ENCODE results near the gene RPS4Y2. TPM values are rescaled to one million over a fixed set of nuclear protein-coding genes. Genes with fewer than 3 reads are reported as not detected.

The RPS4Y2 gene
- total RNA-seq, result not detected

DNA sequence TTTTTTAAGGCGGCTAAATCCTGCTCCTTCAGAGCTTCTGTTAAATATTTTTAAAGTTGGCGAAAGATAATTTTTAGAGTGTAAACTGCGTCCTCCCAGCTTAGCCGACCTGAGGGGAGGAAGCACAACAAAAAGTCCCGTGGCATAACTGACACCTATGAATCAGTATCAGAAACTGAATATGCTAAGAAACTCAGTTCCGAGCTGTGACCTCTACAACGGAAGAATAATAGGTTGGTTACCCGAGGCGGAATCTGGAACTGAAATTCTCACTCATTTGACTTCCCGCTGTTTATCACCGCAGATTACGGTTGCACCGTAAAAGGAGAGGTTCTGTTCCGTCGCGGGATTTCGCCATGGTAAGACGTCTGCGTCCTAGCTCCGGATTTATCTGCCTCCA is at the start of gene RPS4Y2:
TSS of gene RPS4Y2 (plus strand) at position 301 of the 400 bp plus-strand sequence. CDS start at position 357, 56 bp downstream.
- ATAC-seq (replicated peaks in 6 of 8), result no peak
- H3K27ac ChIP-seq, result no peak within 1 kb of the TSS
- 0 to 100% (median 61%) methylated on average over 1 to 6 of the region's 20 CpGs; no CpG with 5 or more reads in 4 of the 10 experiments for WGBS, 10 experiments
- in situ Hi-C loops (cut with MboI; ENCODE audit: low pct_unique_long_range_greater_than_20kb in 2 of 9, low sequenced_read_pairs in 9 of 9, unreplicated experiment in 9 of 9), result no loop called here
- H3K4me3 ChIP-seq, result no peak within 1 kb of the TSS
- H3K4me1 ChIP-seq (replicated peaks in 1 of 2), result no peaks in the 10 kb centered on the region

- in situ Hi-C loops (cut with MboI; ENCODE audit: low pct_unique_long_range_greater_than_20kb in 2 of 9, low sequenced_read_pairs in 9 of 9, unreplicated experiment in 9 of 9), result no loop called here
- no peak overlapping the region for H3K27ac ChIP-seq
- WGBS, 10 experiments, result 40 to 80% methylated on average over 1 to 2 of the region's 4 CpGs; no CpG with 5 or more reads in 8 of the 10 experiments
These were observed 41.5 kb upstream of the RPS4Y2 start for GRCh38 chrY:20714391-20714790.

GRCh38 chrY:20726184-20726907 is 29.6 kb upstream of the RPS4Y2 start:
- in situ Hi-C loops (cut with MboI; ENCODE audit: low pct_unique_long_range_greater_than_20kb in 2 of 9, low sequenced_read_pairs in 9 of 9, unreplicated experiment in 9 of 9), result no loop called here
- Histone ChIP-seq H3K4me1 (replicated peaks in 1 of 2) (no peaks in the 10 kb centered on the region), H3K27ac (no peak overlapping the region), H3K4me3 (no peak overlapping the region)
- 0 to 60% (median 13%) methylated on average over 1 to 3 of the region's 11 CpGs; no CpG with 5 or more reads in 7 of the 10 experiments for WGBS, 10 experiments
- no peak for ATAC-seq (replicated peaks in 6 of 8)

More at GRCh38 chrY:20714391-20714790, 41.5 kb upstream of the RPS4Y2 start:
- no peak overlapping the region for H3K4me3 ChIP-seq
- H3K4me1 ChIP-seq (replicated peaks in 1 of 2), result no peaks in the 10 kb centered on the region
- no peak for ATAC-seq (replicated peaks in 6 of 8)

GRCh38 chrY:20735200-20735599 is 20.7 kb upstream of the RPS4Y2 start:
- no peak for ATAC-seq (replicated peaks in 6 of 8)
- Histone ChIP-seq H3K27ac (no peak overlapping the region), H3K4me3 (no peak overlapping the region), H3K4me1 (replicated peaks in 1 of 2) (no peaks in the 10 kb centered on the region)
- WGBS, 10 experiments, result no CpG with 5 or more reads among the region's 1 CpG
- in situ Hi-C loops (cut with MboI; ENCODE audit: low pct_unique_long_range_greater_than_20kb in 2 of 9, low sequenced_read_pairs in 9 of 9, unreplicated experiment in 9 of 9), result no loop called here

DNA sequence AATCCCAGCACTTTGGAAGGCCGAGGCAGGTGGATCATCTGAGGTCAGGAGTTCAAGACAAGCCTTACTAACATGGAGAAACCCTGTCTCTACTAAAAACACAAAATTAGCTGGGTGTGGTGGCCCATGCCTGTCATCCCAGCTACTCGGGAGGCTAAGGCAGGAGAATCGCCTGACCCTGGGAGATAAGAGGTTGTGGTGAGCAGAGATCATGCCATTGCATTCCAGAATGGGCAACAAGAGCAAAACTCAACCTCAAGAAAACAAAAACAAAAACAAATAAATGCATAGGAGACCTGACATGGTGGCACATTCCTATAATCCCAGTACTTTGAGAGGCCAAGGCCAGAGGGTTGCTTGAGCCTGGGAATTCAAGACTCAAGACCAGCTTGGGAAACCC is 16.1 kb upstream of the RPS4Y2 start:
- no peaks in the 10 kb centered on the region for H3K4me1 ChIP-seq (replicated peaks in 1 of 2)
- H3K27ac ChIP-seq, result no peak overlapping the region
- 0 to 50% methylated on average over 1 of the region's 3 CpGs; no CpG with 5 or more reads in 8 of the 10 experiments for WGBS, 10 experiments
- H3K4me3 ChIP-seq, result no peak overlapping the region
- no peak for ATAC-seq (replicated peaks in 6 of 8)
- in situ Hi-C loops (cut with MboI; ENCODE audit: low pct_unique_long_range_greater_than_20kb in 2 of 9, low sequenced_read_pairs in 9 of 9, unreplicated experiment in 9 of 9), result no loop called here

DNA sequence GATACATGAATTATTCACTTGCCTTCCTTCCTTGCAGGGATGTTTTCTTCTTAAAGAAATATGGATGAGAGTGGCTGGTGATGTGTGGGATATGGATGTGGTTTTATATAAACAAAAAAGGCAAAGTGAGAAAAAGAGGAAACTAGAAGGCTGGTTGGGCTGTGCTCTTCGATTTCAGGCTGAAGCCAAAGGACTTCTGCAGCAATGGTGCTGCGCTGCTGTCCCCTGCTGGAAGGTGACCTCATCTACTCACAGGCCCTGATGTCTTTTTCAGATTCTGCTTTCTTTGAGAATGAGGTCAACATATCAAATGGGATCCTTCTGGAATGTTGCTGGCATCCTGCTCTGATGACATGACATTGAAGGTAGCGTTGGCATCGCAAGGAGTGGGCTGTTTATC is 15.3 kb upstream of the RPS4Y2 start:
- in situ Hi-C loops (cut with MboI; ENCODE audit: low pct_unique_long_range_greater_than_20kb in 2 of 9, low sequenced_read_pairs in 9 of 9, unreplicated experiment in 9 of 9), result no loop called here
- no peak overlapping the region for H3K27ac ChIP-seq
- H3K4me3 ChIP-seq, result no peak overlapping the region
- peak in 1 of 8 experiments; percentile 32 for ATAC-seq (replicated peaks in 6 of 8)
- no peaks in the 10 kb centered on the region for H3K4me1 ChIP-seq (replicated peaks in 1 of 2)
- WGBS, 10 experiments, result 100% methylated on average over 2 of the region's 4 CpGs; no CpG with 5 or more reads in 9 of the 10 experiments

DNA sequence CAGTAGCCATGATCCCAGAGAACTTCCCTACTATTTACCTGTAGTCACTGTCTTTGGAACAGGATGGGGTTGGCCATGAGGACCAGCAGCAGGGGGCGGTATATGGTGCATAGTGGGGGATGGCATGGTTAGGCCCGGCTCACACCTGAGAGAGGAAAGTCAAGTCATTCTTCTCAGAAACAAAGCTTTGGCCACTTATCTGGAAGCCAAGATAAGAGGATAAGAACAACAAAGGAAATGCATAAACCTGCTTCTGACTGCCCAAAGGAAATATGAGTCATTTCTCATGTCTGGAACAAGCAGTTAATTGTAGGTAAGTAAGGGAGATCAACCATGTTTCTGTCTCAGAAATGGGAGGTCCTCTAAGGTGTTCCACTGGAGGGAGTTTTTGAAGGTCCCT is 10.8 kb upstream of the RPS4Y2 start:
- no peaks in the 10 kb centered on the region for H3K4me1 ChIP-seq (replicated peaks in 1 of 2)
- in situ Hi-C loops (cut with MboI; ENCODE audit: low pct_unique_long_range_greater_than_20kb in 2 of 9, low sequenced_read_pairs in 9 of 9, unreplicated experiment in 9 of 9), result no loop called here
- H3K27ac ChIP-seq, result no peak overlapping the region
- no CpG with 5 or more reads among the region's 2 CpGs for WGBS, 10 experiments
- no peak overlapping the region for H3K4me3 ChIP-seq
- no peak for ATAC-seq (replicated peaks in 6 of 8)

DNA sequence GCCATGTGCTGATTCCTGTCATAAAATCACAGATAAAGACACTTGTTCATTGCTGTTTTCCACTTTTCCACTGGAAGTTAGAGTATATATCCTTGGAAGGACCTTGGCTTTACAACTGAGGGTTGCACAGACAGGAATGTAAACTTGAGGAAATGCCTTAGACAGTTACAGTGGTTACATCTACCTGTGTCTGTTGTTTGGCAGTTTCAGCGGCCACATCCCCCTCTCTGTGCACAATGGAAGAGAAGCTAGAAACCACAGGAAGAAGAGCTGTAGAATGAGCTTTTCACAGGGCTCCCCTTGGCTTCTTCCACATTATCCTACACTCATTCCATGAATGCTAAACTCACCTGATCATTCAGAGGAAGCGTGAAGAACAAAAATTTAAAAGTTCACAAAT is 9.0 kb upstream of the RPS4Y2 start:
- 43% methylated on average over 1 of the region's 2 CpGs; no CpG with 5 or more reads in 9 of the 10 experiments for WGBS, 10 experiments

DNA sequence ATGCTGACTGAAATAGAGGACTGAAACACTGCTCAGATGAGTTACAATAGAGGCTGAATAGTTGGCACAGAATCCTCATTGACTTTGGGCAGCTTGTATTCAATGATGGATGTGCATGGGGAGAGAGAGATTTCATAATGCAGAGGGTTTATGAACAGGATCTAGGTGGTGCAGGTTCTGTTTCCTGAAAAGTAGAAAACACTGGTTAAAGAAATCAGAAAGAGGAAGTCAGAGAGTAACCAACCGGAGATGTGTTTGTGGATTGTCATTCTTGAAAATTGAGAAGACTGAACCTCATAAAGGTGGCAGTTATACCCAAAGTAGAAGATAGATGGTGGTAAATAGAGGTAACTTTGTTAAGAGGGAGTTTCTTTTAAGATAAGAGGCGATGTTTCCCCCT is 8.0 kb downstream of the RPS4Y2 start:
- 0 to 33% methylated on average over 1 of the region's 2 CpGs; no CpG with 5 or more reads in 8 of the 10 experiments for WGBS, 10 experiments
- no peak overlapping the region for H3K4me3 ChIP-seq
- no peak for ATAC-seq (replicated peaks in 6 of 8)
- no peak overlapping the region for H3K27ac ChIP-seq
- H3K4me1 ChIP-seq (replicated peaks in 1 of 2), result no peaks in the 10 kb centered on the region
- in situ Hi-C loops (cut with MboI; ENCODE audit: low pct_unique_long_range_greater_than_20kb in 2 of 9, low sequenced_read_pairs in 9 of 9, unreplicated experiment in 9 of 9), result no loop called here

More for the DNA sequence above, 9.0 kb upstream of the RPS4Y2 start:
- Histone ChIP-seq H3K4me3 (no peak overlapping the region), H3K4me1 (replicated peaks in 1 of 2) (no peaks in the 10 kb centered on the region), H3K27ac (no peak overlapping the region)
- no peak for ATAC-seq (replicated peaks in 6 of 8)
- in situ Hi-C loops (cut with MboI; ENCODE audit: low pct_unique_long_range_greater_than_20kb in 2 of 9, low sequenced_read_pairs in 9 of 9, unreplicated experiment in 9 of 9), result no loop called here

DNA sequence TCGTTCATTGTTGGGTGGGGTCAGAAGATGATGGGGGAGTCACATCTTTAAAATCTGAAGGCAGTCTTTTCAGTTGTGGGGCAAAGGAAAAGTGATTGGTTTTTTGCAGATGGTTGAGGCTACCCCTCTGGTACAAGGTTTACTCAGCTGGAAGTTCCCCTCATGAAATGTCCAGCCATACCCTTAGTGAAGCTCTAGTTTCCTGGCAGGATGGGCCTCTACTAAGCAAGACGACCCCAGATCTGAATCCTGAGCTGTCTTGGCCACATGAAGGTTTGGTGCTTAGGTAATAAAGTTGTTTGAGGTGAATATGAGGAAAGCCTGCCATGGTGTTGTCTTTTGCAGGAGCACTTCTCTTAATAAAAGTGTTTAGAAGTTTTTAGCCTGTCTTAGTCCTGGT is 9.2 kb downstream of the RPS4Y2 start:
- H3K4me3 ChIP-seq, result no peak overlapping the region
- H3K4me1 ChIP-seq (replicated peaks in 1 of 2), result no peaks in the 10 kb centered on the region
- in situ Hi-C loops (cut with MboI; ENCODE audit: low pct_unique_long_range_greater_than_20kb in 2 of 9, low sequenced_read_pairs in 9 of 9, unreplicated experiment in 9 of 9), result no loop called here
- no peak overlapping the region for H3K27ac ChIP-seq
- no CpG with 5 or more reads among the region's 2 CpGs for WGBS, 10 experiments
- ATAC-seq (replicated peaks in 6 of 8), result no peak

DNA sequence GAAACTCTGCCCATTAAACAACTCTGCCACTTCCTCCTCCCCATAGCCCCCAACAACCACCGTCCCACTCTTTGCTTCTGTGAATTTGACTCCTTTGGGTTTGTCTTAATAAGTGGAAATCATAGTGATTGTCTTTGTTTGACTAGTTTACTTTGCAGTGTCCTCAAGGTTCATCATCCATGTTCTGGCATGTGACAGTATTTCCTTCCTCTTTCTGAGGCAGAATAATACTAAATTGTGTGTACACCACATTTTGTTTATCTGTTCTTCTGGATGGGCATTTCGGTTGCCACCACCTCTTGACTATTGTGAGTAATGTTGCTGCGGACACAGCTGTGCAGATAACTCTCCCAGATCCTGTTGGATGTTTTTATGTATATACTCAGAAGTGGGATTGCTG is 14.8 kb downstream of the RPS4Y2 start:
- in situ Hi-C loops (cut with MboI; ENCODE audit: low pct_unique_long_range_greater_than_20kb in 2 of 9, low sequenced_read_pairs in 9 of 9, unreplicated experiment in 9 of 9), result no loop called here
- ATAC-seq (replicated peaks in 6 of 8), result no peak
- Histone ChIP-seq H3K27ac (no peak overlapping the region), H3K4me3 (no peak overlapping the region), H3K4me1 (replicated peaks in 1 of 2) (no peaks in the 10 kb centered on the region)
- 0 to 100% (median 18%) methylated on average over 1 to 2 of the region's 3 CpGs; no CpG with 5 or more reads in 7 of the 10 experiments for whole genome bisulfite sequencing, 10 experiments

DNA sequence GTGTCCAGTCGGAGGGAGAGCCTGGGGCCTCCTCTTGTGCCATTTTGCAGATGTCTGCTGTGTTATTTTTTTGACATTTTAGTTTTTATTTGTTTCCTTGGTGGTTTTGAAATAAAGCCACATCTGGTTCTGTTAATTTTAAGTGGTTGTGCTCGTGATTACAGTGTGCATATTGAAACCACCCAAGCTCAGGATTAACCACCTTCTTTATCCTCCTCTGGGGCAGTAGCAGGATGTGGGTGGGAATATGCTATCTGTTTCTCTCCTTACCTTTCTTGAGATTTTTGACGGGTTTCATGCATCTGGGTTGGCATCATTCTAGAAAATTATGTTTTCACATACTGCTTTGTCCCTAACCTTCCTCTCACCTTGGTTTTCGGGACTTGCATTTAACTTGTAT is 20.2 kb downstream of the RPS4Y2 start:
- WGBS, 10 experiments, result 25 to 100% (median 100%) methylated on average over 1 to 2 of the region's 4 CpGs; no CpG with 5 or more reads in 7 of the 10 experiments
- in situ Hi-C loops (cut with MboI; ENCODE audit: low pct_unique_long_range_greater_than_20kb in 2 of 9, low sequenced_read_pairs in 9 of 9, unreplicated experiment in 9 of 9), result no loop called here

GRCh38 chrY:20780104-20780654 is 24.3 kb downstream of the RPS4Y2 start:
- H3K4me3 ChIP-seq, result no peak overlapping the region
- H3K4me1 ChIP-seq (replicated peaks in 1 of 2), result no peaks in the 10 kb centered on the region
- H3K27ac ChIP-seq, result no peak overlapping the region
- in situ Hi-C loops (cut with MboI; ENCODE audit: low pct_unique_long_range_greater_than_20kb in 2 of 9, low sequenced_read_pairs in 9 of 9, unreplicated experiment in 9 of 9), result no loop called here
- WGBS, 10 experiments, result 20 to 65% methylated on average over 1 to 2 of the region's 3 CpGs; no CpG with 5 or more reads in 8 of the 10 experiments
- ATAC-seq (replicated peaks in 6 of 8), result no peak

More for the DNA sequence above, 20.2 kb downstream of the RPS4Y2 start:
- Histone ChIP-seq H3K27ac (no peak overlapping the region), H3K4me3 (no peak overlapping the region), H3K4me1 (replicated peaks in 1 of 2) (no peaks in the 10 kb centered on the region)
- ATAC-seq (replicated peaks in 6 of 8), result no peak

GRCh38 chrY:20780776-20781175 is 24.9 kb downstream of the RPS4Y2 start:
- in situ Hi-C loops (cut with MboI; ENCODE audit: low pct_unique_long_range_greater_than_20kb in 2 of 9, low sequenced_read_pairs in 9 of 9, unreplicated experiment in 9 of 9), result no loop called here
- Histone ChIP-seq H3K4me3 (no peak overlapping the region), H3K4me1 (replicated peaks in 1 of 2) (no peaks in the 10 kb centered on the region), H3K27ac (no peak overlapping the region)
- 0 to 57% (median 17%) methylated on average over 1 of the region's 2 CpGs; no CpG with 5 or more reads in 6 of the 10 experiments for WGBS, 10 experiments
- no peak for ATAC-seq (replicated peaks in 6 of 8)
